SHP77 treated with DMSO at 0.1 percent for 48 hours (cell line): ENCODE measurements around the gene OTOG.

Source experiments
- DNase-seq: peaks from one replicate; lab custom pipeline; 2025; lab: John Stamatoyannopoulos, UW

OTOG gene

GRCh38 chr11:17634776-17635550 is 87.9 kb downstream of the OTOG start:
- no peak for DNase-seq

- DNase-seq = no peak
Measured at GRCh38 chr11:17635551-17635938, 88.5 kb downstream of the OTOG start.

GRCh38 chr11:17636721-17637120 is 89.7 kb downstream of the OTOG start:
- no peak for DNase-seq

GRCh38 chr11:17637901-17638300 is 90.8 kb downstream of the OTOG start:
- DNase-seq = no peak

GRCh38 chr11:17638311-17638710 is 91.3 kb downstream of the OTOG start:
- no peak for DNase-seq

- DNase-seq = no peak
Measured at GRCh38 chr11:17639091-17639490, 92.0 kb downstream of the OTOG start.

GRCh38 chr11:17639781-17640180 is 92.7 kb downstream of the OTOG start:
- DNase-seq = no peak

GRCh38 chr11:17640493-17641164 is 93.6 kb downstream of the OTOG start:
- DNase-seq = no peak

GRCh38 chr11:17641792-17642350 is 94.8 kb downstream of the OTOG start:
- no peak for DNase-seq

GRCh38 chr11:17642370-17642769 is 95.3 kb downstream of the OTOG start:
- DNase-seq = no peak

- no peak for DNase-seq
Measured at GRCh38 chr11:17642980-17643379, 95.9 kb downstream of the OTOG start.

- DNase-seq = no peak
Measured at GRCh38 chr11:17643506-17644405, 96.7 kb downstream of the OTOG start.

GRCh38 chr11:17645190-17645970 is 98.3 kb downstream of the OTOG start:
- DNase-seq = no peak

- DNase-seq = no peak
Measured at GRCh38 chr11:17646451-17647145, 99.5 kb downstream of the OTOG start.

- no peak for DNase-seq
Measured at GRCh38 chr11:17648528-17648927, 101.5 kb downstream of the OTOG start.

GRCh38 chr11:17649261-17649660 is 102.2 kb downstream of the OTOG start:
- no peak for DNase-seq

- no peak for DNase-seq
Measured at GRCh38 chr11:17649696-17650095, 102.6 kb downstream of the OTOG start.

- no peak for DNase-seq
Measured at GRCh38 chr11:17650127-17650911, 103.3 kb downstream of the OTOG start.

GRCh38 chr11:17651061-17651460 is 104.0 kb downstream of the OTOG start:
- no peak for DNase-seq

- DNase-seq = no peak
Measured at GRCh38 chr11:17651681-17652080, 104.6 kb downstream of the OTOG start.
